ENCODE results near the gene RENBP.

DNA sequence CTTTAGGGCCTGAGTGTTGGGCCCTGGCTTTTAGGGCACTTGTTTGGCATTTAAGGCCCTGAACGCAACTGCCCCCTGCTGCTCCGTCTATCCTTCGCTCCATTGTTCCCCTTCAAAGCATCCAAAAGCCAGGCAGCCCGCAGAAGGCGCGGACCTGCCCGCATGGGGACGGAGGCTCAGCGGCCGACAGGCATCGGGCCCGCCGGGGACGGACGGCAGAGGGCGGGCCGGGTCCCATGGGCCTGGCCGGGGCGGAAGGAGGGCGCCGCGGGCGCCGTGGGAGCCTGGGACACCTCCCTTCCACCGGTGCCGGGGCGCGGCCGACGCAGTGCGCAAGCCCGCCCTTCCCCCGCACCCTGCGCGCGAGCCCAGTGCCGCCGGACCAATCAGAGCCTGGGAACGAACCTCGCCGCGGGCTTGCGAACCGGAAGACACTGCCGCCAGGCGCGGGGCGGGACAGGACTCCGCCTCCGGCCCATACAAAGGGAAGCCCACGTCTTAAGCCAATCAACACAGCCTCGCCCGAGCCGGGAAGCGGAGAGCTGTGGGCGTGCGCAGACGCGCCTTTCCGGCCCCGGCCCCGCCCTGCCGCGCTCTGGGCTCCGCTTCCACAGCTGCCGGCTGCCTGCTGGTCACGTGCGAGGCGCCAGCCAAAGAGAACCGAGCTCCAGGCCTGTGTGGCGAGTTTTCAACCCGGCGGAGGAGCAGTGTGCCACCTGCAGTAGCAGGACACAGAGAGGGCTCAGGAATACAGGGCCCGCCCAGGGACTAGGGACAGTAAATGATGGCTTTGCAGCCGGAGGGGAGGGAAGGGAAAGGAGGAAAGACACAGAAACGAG is 16.3 kb downstream of the RENBP start:
- TF ChIP-seq, protein P1, sequence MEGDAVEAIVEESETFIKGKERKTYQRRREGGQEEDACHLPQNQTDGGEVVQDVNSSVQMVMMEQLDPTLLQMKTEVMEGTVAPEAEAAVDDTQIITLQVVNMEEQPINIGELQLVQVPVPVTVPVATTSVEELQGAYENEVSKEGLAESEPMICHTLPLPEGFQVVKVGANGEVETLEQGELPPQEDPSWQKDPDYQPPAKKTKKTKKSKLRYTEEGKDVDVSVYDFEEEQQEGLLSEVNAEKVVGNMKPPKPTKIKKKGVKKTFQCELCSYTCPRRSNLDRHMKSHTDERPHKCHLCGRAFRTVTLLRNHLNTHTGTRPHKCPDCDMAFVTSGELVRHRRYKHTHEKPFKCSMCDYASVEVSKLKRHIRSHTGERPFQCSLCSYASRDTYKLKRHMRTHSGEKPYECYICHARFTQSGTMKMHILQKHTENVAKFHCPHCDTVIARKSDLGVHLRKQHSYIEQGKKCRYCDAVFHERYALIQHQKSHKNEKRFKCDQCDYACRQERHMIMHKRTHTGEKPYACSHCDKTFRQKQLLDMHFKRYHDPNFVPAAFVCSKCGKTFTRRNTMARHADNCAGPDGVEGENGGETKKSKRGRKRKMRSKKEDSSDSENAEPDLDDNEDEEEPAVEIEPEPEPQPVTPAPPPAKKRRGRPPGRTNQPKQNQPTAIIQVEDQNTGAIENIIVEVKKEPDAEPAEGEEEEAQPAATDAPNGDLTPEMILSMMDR (IDR thresholded peaks at IDR 0.05): no peak
- TF ChIP-seq POLR2AphosphoS5 (IDR thresholded peaks at IDR 0.05; ENCODE audit: insufficient read depth in 1 of 2, low read depth in 1 of 2): peak; percentile 74 to 89
